ENCODE data around the gene TIAM1.

- TF ChIP-seq CTCF (IDR thresholded peaks at IDR 0.05) (no peak), ZFX (IDR thresholded peaks at IDR 0.05; ENCODE audit: borderline replicate concordance) (no peak)
Measured at GRCh38 chr21:31383770-31384169, 39.7 kb upstream of the TIAM1 start.
